Spleen (tissue), 11 donors: ENCODE measurements around the gene FOXP1. TPM values are rescaled to one million over a fixed set of nuclear protein-coding genes. Genes with fewer than 3 reads are reported as not detected.

ENCODE experiments used
- DNase-seq: peaks from one replicate; pipeline ENCODE4 v3.0.0-alpha.2; 2020
- H3K27ac ChIP-seq, 8 donors: fragments of 200-600 bp; sonication (generic) in 7 of 8; 1 replicate in 4 of 8; 2 replicates in 4 of 8; pipeline versions ENCODE4 v1.5.0 to v1.8.0; 2016 to 2021; ENCODE audit warnings: inconsistent platforms in 4 of 8, mild to moderate bottlenecking in 4 of 8, moderate library complexity in 1 of 8
- H3K27me3 ChIP-seq, 7 donors: fragments of 200-600 bp; sonication (generic) in 6 of 7; replicated peaks in 1 of 7; 1 replicate in 4 of 7; 2 replicates in 3 of 7; pipeline versions ENCODE4 v1.5.0 to v1.8.0; 2016 to 2021; ENCODE audit warnings: inconsistent platforms in 3 of 7, mild to moderate bottlenecking in 1 of 7
- H3K36me3 ChIP-seq, 6 donors: fragments of 200-600 bp; sonication (generic) in 5 of 6; 1 replicate in 4 of 6; 2 replicates in 2 of 6; pipeline versions ENCODE4 v1.5.0 to v1.8.0; 2016 to 2021; ENCODE audit warnings: inconsistent platforms in 2 of 6
- H3K4me1 ChIP-seq, 6 donors: fragments of 200-600 bp; sonication (generic) in 5 of 6; 1 replicate in 3 of 6; 2 replicates in 3 of 6; pipeline versions ENCODE4 v1.5.0 to v1.8.0; 2016 to 2021; ENCODE audit warnings: inconsistent platforms in 3 of 6
- H3K4me3 ChIP-seq, 8 donors: fragments of 200-600 bp; sonication (generic) in 7 of 8; 1 replicate in 4 of 8; 2 replicates in 4 of 8; pipeline versions ENCODE4 v1.5.0 to v1.8.0; 2016 to 2021; ENCODE audit warnings: inconsistent platforms in 4 of 8, mild to moderate bottlenecking in 4 of 8, moderate library complexity in 2 of 8
- H3K9me3 ChIP-seq, 8 donors: fragments of 200-600 bp; sonication (generic) in 7 of 8; 1 replicate in 4 of 8; 2 replicates in 4 of 8; pipeline versions ENCODE4 v1.5.0 to v1.8.0; 2016 to 2021; ENCODE audit warnings: inconsistent platforms in 4 of 8
- CTCF ChIP-seq, 11 experiments: fragments of 200-600 bp in 7 of 11; fragments of 450-650 bp in 4 of 11; sonication (generic) in 4 of 11; IDR thresholded peaks in 8 of 11; conservative IDR thresholded peaks in 3 of 11; 1 replicate in 7 of 11; 2 replicates in 4 of 11; pipeline versions ENCODE4 v1.4.0 to v1.8.0; 2016 to 2021; ENCODE audit warnings: antibody characterized with exemption in 11 of 11, inconsistent platforms in 4 of 11, mild to moderate bottlenecking in 1 of 11
- POLR2A ChIP-seq, 3 donors: fragments of 450-650 bp; IDR thresholded peaks; one replicate each; pipeline ENCODE4 v1.5.1; 2017; ENCODE audit warnings: antibody characterized with exemption in 3 of 3, mild to moderate bottlenecking in 1 of 3
- POLR2AphosphoS5 ChIP-seq, 3 donors: sonication (generic); formaldehyde crosslinking; IDR thresholded peaks; one replicate each; pipeline ENCODE4 v1.5.1; 2017; ENCODE audit warnings: antibody characterized with exemption in 3 of 3
- WGBS, 5 donors: extraction: QIAGEN DNeasy Blood & Tissue Kit in 3 of 5; methylation state at CpG; one replicate each; pipeline versions ENCODE4 v1.1.5 to v1.1.7; 2013 to 2018; 5-methylcytosine and 5-hydroxymethylcytosine counted together
- intact Hi-C: fragments of 100-400 bp; cut with DNase I; formaldehyde crosslinking; loops from one replicate; pipeline ENCODE4 v1.15.0; 2023; ENCODE audit warnings: low total_unique reads
- polyA plus RNA-seq, 3 donors: library from polyadenylated mRNA; stranded (reverse); fragments of 200-250 nt; gene quantifications; one replicate each; pipeline ENCODE4 v1.2.1, GENCODE V29; 2013
- total RNA-seq, 7 donors: library from RNA; depleted of rRNA in 3 of 7; stranded (reverse); fragments of >200 nt in 3 of 7; fragmentation: NEBNext Ultra II Directional in 4 of 7; extraction: Animal tissue kit (Norgen Biotek cat#: 25700) in 4 of 7; gene quantifications; one replicate each; pipeline versions ENCODE4 v1.1.0 to v1.2.1, GENCODE V29; 2016 to 2021
- donor health status: healthy with polysubstance abuse.
- donor health status: DM: no; HTN: no; CAD: no; lungs with moderate emphysema.
- donor health status: DM: no; HTN: no; CAD: no.
- donor health status: Bipolar disorder and iron deficiency.
- donor health status: healthy.
- donor health status: DM: no; HTN: no; CAD: no.
- donor health status: DM: yes; HTN: yes; CAD: no.

FOXP1 gene
- total and polyA plus RNA-seq, 10 donors = 11.1 to 202 (median 153) TPM

GRCh38 chr3:71502066-71502625 lies 81.4 kb downstream of the FOXP1 start:
- Histone ChIP-seq H3K4me1 (peaks cover 0 to 60% (median 10%) of the 10 kb centered on the region in 6 donors), H3K27me3 (no peaks in the 10 kb centered on the region), H3K36me3 (no peaks in the 10 kb centered on the region), H3K9me3 (no peaks in the 10 kb centered on the region), H3K4me3 (no peak overlapping the region), H3K27ac (peak overlapping the region in 1 of 8 donors; percentile 16)
- no peak for TF ChIP-seq CTCF (IDR thresholded peaks at IDR 0.05 in 8 of 11, conservative IDR thresholded peaks at IDR 0.05 in 3 of 11)
- no peak for TF ChIP-seq POLR2A (IDR thresholded peaks at IDR 0.05)
- no peak for TF ChIP-seq POLR2AphosphoS5 (IDR thresholded peaks at IDR 0.05)
- intact Hi-C loops = no loop called here
- no peak for DNase-seq
- WGBS, 5 donors = 67 to 95% (median 83%) methylated on average over 5 of the region's 5 CpGs

GRCh38 chr3:71500696-71501095 lies 82.8 kb downstream of the FOXP1 start:
- no peak overlapping the region for H3K27ac ChIP-seq
- DNase-seq = no peak
- no peaks in the 10 kb centered on the region for H3K36me3 ChIP-seq
- H3K4me1 ChIP-seq = peaks cover 0 to 75% (median 16%) of the 10 kb centered on the region in 6 donors
- no peak overlapping the region for H3K4me3 ChIP-seq
- H3K27me3 ChIP-seq = no peaks in the 10 kb centered on the region
- TF ChIP-seq CTCF (IDR thresholded peaks at IDR 0.05 in 8 of 11, conservative IDR thresholded peaks at IDR 0.05 in 3 of 11) = no peak
- TF ChIP-seq POLR2A (IDR thresholded peaks at IDR 0.05) = no peak
- TF ChIP-seq POLR2AphosphoS5 (IDR thresholded peaks at IDR 0.05) = no peak
- 76 to 90% (median 86%) methylated on average over 6 of the region's 6 CpGs for WGBS, 5 donors
- intact Hi-C loops = no loop called here
- H3K9me3 ChIP-seq = no peaks in the 10 kb centered on the region

- Histone ChIP-seq H3K4me3 (no peak overlapping the region), H3K4me1 (peaks cover 0 to 83% (median 21%) of the 10 kb centered on the region in 6 donors), H3K27ac (peak overlapping the region in 1 of 8 donors; percentile 10), H3K9me3 (no peaks in the 10 kb centered on the region), H3K27me3 (no peaks in the 10 kb centered on the region), H3K36me3 (no peaks in the 10 kb centered on the region)
- TF ChIP-seq POLR2A (IDR thresholded peaks at IDR 0.05) (no peak), CTCF (IDR thresholded peaks at IDR 0.05 in 8 of 11, conservative IDR thresholded peaks at IDR 0.05 in 3 of 11) (no peak), POLR2AphosphoS5 (IDR thresholded peaks at IDR 0.05) (no peak)
- intact Hi-C loops = no loop called here
- 92 to 97% (median 95%) methylated on average over 6 of the region's 6 CpGs for WGBS, 5 donors
- no peak for DNase-seq
These were observed 84.2 kb downstream of the FOXP1 start for GRCh38 chr3:71499227-71499876.

GRCh38 chr3:71498543-71498942 lies 85.0 kb downstream of the FOXP1 start:
- H3K36me3 ChIP-seq = no peaks in the 10 kb centered on the region
- H3K27me3 ChIP-seq = no peaks in the 10 kb centered on the region
- no peak for TF ChIP-seq CTCF (IDR thresholded peaks at IDR 0.05 in 8 of 11, conservative IDR thresholded peaks at IDR 0.05 in 3 of 11)
- no peak for TF ChIP-seq POLR2AphosphoS5 (IDR thresholded peaks at IDR 0.05)
- TF ChIP-seq POLR2A (IDR thresholded peaks at IDR 0.05) = no peak
- H3K4me1 ChIP-seq = peaks cover 0 to 84% (median 23%) of the 10 kb centered on the region in 6 donors
- no peaks in the 10 kb centered on the region for H3K9me3 ChIP-seq
- 89 to 95% (median 91%) methylated on average over 3 of the region's 3 CpGs for WGBS, 5 donors
- intact Hi-C loops = no loop called here
- H3K27ac ChIP-seq = peak overlapping the region in 1 of 8 donors; percentile 10
- no peak for DNase-seq
- no peak overlapping the region for H3K4me3 ChIP-seq
